Panc1 (cell line): Measurements from ENCODE around the gene MEF2A.

Experiments used
- TF ChIP-seq, protein P1 (sequence below): fragments of 450-650 bp; IDR thresholded peaks from 2 replicates; pipeline ENCODE4 v1.5.1; 2017; ENCODE audit warnings: mild to moderate bottlenecking
- TF ChIP-seq, protein P2 (sequence below), 2 experiments: IDR thresholded peaks; 2 replicates each; pipeline ENCODE4 v1.6.1; 2011 to 2012; ENCODE audit warnings: low read depth in 2 of 2, control low read depth in 1 of 2, low read length in 1 of 2, mild to moderate bottlenecking in 1 of 2, moderate library complexity in 1 of 2; ENCODE audit not compliant: insufficient read depth in 1 of 2

DNA sequence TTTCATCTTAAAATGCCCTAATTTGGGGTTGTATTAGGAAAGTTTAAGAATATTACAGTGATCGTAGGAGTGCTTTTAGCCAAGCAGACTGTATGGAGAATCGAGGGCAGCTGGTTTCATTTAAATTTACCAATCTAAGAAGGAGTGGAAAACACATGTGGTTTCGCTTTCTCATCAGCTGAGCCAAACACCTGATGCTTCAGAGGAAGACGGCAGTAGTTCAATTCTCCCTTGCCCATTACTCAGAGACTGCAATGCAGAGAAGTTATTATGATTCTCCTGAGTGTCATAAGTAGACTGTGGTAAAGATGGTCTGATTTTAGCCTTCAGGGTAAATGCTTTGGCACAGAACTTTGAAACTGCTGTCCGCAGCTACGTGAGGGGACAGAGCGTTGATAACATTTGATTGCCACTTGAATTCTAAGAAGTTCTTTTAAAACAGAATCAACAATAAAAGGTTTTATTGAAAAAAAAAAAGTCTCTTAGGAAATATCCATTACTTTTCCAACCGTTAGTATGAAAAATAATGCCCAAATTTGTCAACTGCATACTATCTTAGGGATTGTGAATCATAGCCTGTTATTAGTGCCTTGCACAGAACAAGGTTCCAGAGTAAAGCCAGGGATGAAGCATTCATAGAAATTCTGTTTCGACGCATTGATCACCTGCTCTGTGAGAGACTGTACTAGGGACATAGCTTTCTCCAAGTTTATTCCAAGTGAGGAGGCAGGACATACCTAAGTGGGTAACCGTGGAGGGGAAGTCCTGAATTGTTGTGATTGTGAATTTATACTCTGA, 141.9 kb downstream of the MEF2A start:
- TF ChIP-seq, protein P1, sequence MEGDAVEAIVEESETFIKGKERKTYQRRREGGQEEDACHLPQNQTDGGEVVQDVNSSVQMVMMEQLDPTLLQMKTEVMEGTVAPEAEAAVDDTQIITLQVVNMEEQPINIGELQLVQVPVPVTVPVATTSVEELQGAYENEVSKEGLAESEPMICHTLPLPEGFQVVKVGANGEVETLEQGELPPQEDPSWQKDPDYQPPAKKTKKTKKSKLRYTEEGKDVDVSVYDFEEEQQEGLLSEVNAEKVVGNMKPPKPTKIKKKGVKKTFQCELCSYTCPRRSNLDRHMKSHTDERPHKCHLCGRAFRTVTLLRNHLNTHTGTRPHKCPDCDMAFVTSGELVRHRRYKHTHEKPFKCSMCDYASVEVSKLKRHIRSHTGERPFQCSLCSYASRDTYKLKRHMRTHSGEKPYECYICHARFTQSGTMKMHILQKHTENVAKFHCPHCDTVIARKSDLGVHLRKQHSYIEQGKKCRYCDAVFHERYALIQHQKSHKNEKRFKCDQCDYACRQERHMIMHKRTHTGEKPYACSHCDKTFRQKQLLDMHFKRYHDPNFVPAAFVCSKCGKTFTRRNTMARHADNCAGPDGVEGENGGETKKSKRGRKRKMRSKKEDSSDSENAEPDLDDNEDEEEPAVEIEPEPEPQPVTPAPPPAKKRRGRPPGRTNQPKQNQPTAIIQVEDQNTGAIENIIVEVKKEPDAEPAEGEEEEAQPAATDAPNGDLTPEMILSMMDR: no peak
- TF ChIP-seq, protein P2, sequence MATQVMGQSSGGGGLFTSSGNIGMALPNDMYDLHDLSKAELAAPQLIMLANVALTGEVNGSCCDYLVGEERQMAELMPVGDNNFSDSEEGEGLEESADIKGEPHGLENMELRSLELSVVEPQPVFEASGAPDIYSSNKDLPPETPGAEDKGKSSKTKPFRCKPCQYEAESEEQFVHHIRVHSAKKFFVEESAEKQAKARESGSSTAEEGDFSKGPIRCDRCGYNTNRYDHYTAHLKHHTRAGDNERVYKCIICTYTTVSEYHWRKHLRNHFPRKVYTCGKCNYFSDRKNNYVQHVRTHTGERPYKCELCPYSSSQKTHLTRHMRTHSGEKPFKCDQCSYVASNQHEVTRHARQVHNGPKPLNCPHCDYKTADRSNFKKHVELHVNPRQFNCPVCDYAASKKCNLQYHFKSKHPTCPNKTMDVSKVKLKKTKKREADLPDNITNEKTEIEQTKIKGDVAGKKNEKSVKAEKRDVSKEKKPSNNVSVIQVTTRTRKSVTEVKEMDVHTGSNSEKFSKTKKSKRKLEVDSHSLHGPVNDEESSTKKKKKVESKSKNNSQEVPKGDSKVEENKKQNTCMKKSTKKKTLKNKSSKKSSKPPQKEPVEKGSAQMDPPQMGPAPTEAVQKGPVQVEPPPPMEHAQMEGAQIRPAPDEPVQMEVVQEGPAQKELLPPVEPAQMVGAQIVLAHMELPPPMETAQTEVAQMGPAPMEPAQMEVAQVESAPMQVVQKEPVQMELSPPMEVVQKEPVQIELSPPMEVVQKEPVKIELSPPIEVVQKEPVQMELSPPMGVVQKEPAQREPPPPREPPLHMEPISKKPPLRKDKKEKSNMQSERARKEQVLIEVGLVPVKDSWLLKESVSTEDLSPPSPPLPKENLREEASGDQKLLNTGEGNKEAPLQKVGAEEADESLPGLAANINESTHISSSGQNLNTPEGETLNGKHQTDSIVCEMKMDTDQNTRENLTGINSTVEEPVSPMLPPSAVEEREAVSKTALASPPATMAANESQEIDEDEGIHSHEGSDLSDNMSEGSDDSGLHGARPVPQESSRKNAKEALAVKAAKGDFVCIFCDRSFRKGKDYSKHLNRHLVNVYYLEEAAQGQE (IDR thresholded peaks at IDR 0.05; ENCODE audit: insufficient read depth in 1 of 2, low read depth in 2 of 2, low read length in 1 of 2): no peak
